Measurements from ENCODE around the gene ATP2C2. TPM values are rescaled to one million over a fixed set of nuclear protein-coding genes. Genes with fewer than 3 reads are reported as not detected.

ATP2C2 gene
- total RNA-seq, 2 donors from 2014 or later, result not detected

DNA sequence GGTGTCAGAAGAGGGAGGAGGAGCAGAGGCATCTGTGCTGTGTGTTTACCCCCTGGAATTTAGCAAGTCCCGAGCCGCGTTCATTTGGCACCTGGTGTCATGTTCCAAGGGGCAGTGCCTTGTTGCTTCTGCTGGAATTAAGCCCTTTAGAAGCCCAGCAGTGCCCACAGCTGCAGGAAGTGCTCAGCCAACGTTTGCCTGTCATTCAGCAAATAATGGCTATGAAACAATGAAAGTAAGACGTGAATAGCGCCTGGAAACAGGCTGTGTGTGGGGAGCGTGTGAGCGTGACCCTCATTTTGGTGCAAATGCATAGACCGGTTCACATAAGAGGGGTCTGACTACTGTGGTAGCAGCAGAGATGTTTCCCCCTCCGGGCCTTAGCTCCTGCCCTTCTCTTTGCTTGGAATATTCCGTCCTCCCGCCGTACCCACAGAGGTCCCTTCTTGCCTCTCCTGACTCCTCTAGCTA, 5.8 kb upstream of the ATP2C2 start:
- no peak for DNase-seq (ENCODE audit: low spot score)
- Mint-ChIP-seq H3K27ac (no peak overlapping the region), H3K9me3 (no peaks in the 10 kb centered on the region), H3K36me3 (no peaks in the 10 kb centered on the region), H3K27me3 (peaks cover 18 to 21% of the 10 kb centered on the region in 2 donors), H3K4me1 (ENCODE audit: low read depth in 2 of 2) (peaks cover 4% of the 10 kb centered on the region in 2 donors), H3K4me3 (no peak overlapping the region)
- no peak for ATAC-seq

DNA sequence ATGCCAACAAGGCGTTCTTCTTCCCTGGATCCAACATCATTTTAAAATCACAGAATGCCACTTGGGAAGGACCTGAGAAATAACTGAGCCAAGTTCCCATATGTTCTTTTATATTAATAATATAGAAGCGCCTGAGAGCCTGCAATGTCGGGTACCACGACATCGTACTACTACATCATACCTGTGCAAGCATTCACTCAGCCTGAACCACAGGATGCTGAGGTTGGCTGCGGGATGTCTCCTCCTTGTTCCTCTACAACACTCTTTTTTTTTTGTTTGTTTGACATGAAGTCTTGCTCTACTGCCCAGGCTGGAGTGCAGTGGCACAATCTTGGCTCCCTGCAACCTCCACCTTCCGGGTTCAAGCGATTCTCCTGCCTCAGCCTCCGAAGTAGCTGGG, 2.1 kb upstream of the ATP2C2 start:
- no peak for DNase-seq (ENCODE audit: low spot score)
- H3K27me3 Mint-ChIP-seq, result peaks cover 28 to 36% of the 10 kb centered on the region in 2 donors
- H3K4me3 Mint-ChIP-seq, result no peak overlapping the region
- no peak for ATAC-seq
- H3K27ac Mint-ChIP-seq, result no peak overlapping the region
- H3K4me1 Mint-ChIP-seq (ENCODE audit: low read depth in 2 of 2), result peaks cover 0 to 4% of the 10 kb centered on the region in 2 donors
- no peaks in the 10 kb centered on the region for H3K36me3 Mint-ChIP-seq
- no peaks in the 10 kb centered on the region for H3K9me3 Mint-ChIP-seq

DNA sequence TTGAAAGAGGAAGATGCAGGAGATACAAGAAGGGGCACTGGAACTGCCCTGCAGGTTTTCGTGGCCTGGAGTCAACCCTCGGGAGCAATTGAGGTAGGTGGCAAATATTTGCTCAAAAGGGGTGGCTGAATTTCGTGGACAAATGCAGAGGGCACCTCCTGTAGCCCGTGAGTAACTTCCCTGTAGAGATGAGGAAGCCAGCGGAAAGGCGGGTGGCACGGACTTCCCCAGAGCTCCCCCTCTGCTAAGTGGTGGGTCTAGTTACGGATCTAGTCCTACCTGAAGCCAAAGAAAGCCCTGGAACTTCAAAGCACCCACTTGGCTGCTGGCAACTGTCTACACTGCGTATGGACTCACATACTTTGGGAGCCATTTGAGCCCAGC, 1.0 kb upstream of the ATP2C2 start:
- no peak for ATAC-seq
- no peaks in the 10 kb centered on the region for H3K36me3 Mint-ChIP-seq
- no peak overlapping the region for H3K27ac Mint-ChIP-seq
- H3K27me3 Mint-ChIP-seq, result peaks cover 33 to 44% of the 10 kb centered on the region in 2 donors
- no peaks in the 10 kb centered on the region for H3K9me3 Mint-ChIP-seq
- peaks cover 0 to 4% of the 10 kb centered on the region in 2 donors for H3K4me1 Mint-ChIP-seq (ENCODE audit: low read depth in 2 of 2)
- DNase-seq (ENCODE audit: low spot score), result no peak
- H3K4me3 Mint-ChIP-seq, result no peak overlapping the region

DNA sequence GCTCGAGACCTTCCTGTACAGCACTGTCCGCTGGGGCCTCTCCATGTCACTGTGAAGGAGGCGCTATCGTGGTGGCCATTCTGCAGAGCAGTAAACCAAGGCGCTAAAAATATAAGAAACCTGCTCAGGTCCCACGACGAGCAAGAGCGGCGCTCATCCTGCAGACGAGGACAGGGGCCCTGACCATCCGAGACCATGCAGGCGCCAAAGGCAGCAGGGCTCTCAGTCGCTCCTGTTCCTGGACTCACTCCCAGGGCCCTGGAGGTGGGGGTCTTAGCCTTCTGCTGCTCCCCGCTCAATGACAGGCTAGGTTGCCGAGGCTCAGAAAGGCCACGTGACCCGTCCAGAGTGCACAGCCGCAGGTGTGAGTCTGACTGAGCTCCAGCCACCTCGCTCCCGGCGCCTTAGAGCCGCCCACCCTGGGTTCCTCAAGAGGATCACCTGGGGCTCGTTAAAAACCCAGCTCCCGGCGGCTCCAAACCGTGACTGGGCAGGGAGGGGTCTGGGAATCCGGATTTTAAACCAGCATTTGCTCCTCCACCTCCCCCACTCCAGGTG, 509 bp upstream of the ATP2C2 start:
- DNase-seq (ENCODE audit: low spot score) (no peak), ATAC-seq (no peak)
- Mint-ChIP-seq H3K4me1 (ENCODE audit: low read depth in 2 of 2) (peaks cover 0 to 4% of the 10 kb centered on the region in 2 donors), H3K27ac (no peak overlapping the region), H3K9me3 (no peaks in the 10 kb centered on the region), H3K36me3 (no peaks in the 10 kb centered on the region), H3K27me3 (peaks cover 33 to 44% of the 10 kb centered on the region in 2 donors), H3K4me3 (no peak overlapping the region)

DNA sequence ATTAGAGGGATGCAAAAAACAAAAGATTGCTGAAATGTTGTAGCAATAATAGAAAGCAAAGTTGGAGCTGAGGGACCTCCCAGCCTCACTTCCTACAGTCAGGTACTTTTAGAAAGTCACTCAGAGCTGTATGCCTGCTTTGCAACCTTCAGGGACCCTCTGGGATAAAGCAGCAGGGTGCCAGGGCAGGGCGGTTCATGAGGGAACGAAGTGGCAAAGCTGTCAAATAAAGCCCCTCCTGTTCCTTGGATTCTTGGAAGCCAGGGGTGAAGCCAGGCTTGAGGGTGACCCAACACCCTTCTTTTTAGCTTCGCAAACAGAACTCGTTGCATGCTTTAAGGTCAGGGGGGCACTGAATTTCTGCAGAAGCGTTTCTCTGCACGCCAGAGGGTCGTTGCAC, 767 bp downstream of the ATP2C2 start:
- Mint-ChIP-seq H3K27ac (no peak overlapping the region), H3K27me3 (peaks cover 33 to 42% of the 10 kb centered on the region in 2 donors), H3K9me3 (no peaks in the 10 kb centered on the region)

DNA sequence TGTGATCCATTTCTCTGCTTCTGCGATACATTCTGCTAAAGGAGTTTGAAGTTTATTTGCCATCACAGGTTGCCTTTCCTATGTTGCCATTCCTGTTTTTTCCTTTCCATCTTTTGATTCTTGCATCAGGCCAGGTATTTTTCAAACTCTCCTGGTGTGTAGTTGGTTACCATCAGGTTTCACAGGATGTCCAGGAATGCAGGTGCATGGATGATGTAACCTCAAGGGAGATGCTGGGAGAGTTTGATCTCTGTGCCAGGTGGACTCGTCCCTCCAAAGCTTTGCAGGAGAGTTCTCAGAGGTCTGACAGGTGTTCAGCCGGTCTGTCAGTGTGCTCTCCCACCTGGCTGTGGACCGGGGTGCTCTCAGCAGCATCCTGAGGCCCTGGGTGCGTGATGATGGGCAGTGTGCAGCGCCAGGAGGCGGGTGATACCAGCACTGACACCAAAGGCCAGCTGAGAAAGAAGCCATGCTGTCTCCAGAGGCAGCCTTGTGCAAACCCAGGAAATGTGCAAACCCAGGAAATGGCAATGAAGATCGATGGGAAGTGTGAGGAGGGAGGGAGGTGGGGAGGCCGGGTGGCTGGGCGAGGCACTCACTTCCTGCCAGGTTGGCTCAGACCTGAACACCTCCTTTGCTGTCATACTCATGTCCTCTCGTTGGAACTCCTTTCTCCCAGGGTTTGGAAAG, 1.7 kb downstream of the ATP2C2 start:
- no peak overlapping the region for H3K4me3 Mint-ChIP-seq
- H3K9me3 Mint-ChIP-seq, result no peaks in the 10 kb centered on the region
- H3K4me1 Mint-ChIP-seq (ENCODE audit: low read depth in 2 of 2), result peaks cover 0 to 4% of the 10 kb centered on the region in 2 donors
- H3K36me3 Mint-ChIP-seq, result no peaks in the 10 kb centered on the region
- no peak overlapping the region for H3K27ac Mint-ChIP-seq
- ATAC-seq, result no peak
- DNase-seq (ENCODE audit: low spot score), result no peak
- H3K27me3 Mint-ChIP-seq, result peaks cover 35% of the 10 kb centered on the region in 2 donors

More for the DNA sequence above, 767 bp downstream of the ATP2C2 start:
- Mint-ChIP-seq H3K36me3 (no peaks in the 10 kb centered on the region), H3K4me1 (ENCODE audit: low read depth in 2 of 2) (peaks cover 0 to 4% of the 10 kb centered on the region in 2 donors), H3K4me3 (no peak overlapping the region)
- DNase-seq (ENCODE audit: low spot score) (no peak), ATAC-seq (no peak)

DNA sequence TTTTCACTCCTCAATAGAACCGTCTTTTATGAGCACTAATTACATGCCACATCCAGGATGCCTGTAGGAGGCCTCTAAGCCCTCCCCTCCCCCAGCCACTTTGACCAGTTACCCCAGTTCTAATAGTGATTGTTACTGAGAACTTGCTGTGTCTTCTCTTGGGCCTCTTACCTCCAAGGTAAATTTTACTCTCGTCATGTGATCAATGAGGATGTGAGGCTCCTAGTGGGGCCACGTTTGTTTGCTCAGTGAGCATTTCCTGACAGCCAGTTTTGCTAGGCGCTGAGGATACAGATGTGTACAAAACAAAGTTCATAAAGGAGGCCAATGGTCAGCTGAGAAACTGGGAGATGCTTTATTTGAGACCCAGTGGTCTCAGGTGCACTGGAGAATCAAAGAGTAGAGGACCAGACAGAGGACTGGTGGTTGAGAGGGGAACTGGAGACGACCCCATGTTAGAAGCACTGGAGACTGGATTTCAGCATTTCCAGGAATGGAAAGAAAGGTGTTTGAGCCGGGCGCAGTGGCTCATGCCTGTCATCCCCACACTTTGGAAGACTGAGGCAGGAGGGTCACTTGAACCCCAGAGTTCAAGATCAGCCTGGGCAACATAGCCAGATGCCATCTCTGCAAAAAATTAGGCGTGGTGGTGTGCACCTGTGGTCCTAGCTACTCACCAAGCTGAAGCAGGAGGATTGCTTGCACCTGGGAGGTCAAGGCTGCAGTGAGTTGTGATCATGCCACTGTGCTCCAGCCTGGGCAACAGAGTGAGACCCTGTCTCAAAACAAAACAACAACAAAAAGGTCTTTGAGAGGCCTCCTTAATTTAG, 2.6 kb downstream of the ATP2C2 start:
- peaks cover 0 to 4% of the 10 kb centered on the region in 2 donors for H3K4me1 Mint-ChIP-seq (ENCODE audit: low read depth in 2 of 2)
- H3K27me3 Mint-ChIP-seq, result peaks cover 37 to 43% of the 10 kb centered on the region in 2 donors
- DNase-seq (ENCODE audit: low spot score) (no peak), ATAC-seq (no peak)
- H3K36me3 Mint-ChIP-seq, result no peaks in the 10 kb centered on the region
- H3K9me3 Mint-ChIP-seq, result no peaks in the 10 kb centered on the region
- H3K27ac Mint-ChIP-seq, result no peak overlapping the region
- no peak overlapping the region for H3K4me3 Mint-ChIP-seq

DNA sequence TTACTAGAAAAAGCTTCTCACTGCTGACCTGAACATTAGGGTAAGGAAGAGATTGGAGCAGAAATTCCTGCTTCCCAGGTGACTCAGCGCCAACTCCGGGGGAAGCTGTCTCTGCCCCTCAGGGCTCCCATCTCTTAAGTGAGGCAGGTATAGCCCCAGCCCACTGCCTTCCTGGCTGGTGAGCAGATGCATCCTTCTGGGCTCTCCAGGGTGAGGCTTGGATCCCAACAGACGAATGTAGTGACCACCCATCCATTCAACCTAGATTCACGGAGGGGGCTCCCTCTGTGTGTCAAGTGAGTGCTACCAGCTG, 3.2 kb downstream of the ATP2C2 start:
- ATAC-seq (no peak), DNase-seq (ENCODE audit: low spot score) (no peak)
- Mint-ChIP-seq H3K4me3 (no peak overlapping the region), H3K27ac (no peak overlapping the region), H3K4me1 (ENCODE audit: low read depth in 2 of 2) (peaks cover 0 to 4% of the 10 kb centered on the region in 2 donors), H3K27me3 (peaks cover 35 to 44% of the 10 kb centered on the region in 2 donors), H3K9me3 (no peaks in the 10 kb centered on the region), H3K36me3 (no peaks in the 10 kb centered on the region)

DNA sequence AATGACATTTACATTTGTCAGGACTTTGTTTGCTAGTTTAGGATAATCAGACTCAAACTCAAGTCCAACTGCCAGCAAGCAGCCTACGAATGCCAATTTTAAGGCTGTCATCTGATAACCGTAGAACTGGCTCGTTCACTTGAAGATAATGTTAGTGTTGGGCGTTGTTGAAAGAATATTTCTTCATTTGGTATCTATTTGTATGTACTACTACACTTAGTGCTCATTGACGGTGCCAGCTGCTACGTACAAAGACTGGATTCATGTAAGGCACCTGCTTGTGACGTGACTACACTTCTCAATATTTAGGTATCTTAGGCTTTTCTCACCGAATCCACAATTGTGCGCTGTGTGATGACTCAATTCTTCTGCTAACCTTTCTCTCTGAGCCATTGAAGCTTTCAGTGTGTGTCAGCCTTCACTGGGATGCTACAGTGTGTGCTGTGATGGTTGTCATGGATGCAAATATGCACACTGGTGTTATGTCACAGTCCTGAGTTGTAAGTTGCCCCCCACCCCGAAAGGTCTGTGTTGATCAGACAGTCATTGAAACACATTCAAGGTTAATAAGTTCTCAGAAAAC, 5.7 kb downstream of the ATP2C2 start:
- no peak for ATAC-seq
- no peak overlapping the region for H3K27ac Mint-ChIP-seq
- H3K4me3 Mint-ChIP-seq, result no peak overlapping the region

DNA sequence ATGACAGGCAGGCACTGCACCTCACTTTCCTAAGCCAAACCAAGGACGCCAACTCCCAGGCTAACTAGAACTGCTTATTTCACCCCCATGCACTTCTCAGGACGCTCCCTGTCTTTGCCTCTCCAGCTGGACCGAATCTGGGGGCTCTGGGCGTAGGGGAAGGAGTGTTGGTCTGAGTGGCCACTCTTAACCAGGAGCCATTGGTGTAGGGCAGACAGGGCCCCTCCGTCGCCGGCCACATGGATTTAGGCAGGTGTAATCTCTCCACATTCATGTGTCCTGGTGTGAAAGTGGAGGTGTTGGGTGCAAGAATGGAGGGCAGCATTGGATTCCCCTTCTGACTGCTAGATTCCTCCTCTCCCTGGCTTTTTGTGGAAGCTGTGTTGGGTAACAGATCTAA, 9.8 kb downstream of the ATP2C2 start:
- no peak overlapping the region for H3K27ac Mint-ChIP-seq
- no peaks in the 10 kb centered on the region for H3K4me1 Mint-ChIP-seq (ENCODE audit: low read depth in 2 of 2)
- ATAC-seq, result peak in 1 of 2 donors; percentile 6
- H3K9me3 Mint-ChIP-seq, result no peaks in the 10 kb centered on the region
- no peak for DNase-seq (ENCODE audit: low spot score)
- no peaks in the 10 kb centered on the region for H3K36me3 Mint-ChIP-seq
- H3K27me3 Mint-ChIP-seq, result peaks cover 12 to 27% of the 10 kb centered on the region in 2 donors
- no peak overlapping the region for H3K4me3 Mint-ChIP-seq

More for the DNA sequence above, 5.7 kb downstream of the ATP2C2 start:
- Mint-ChIP-seq H3K36me3 (no peaks in the 10 kb centered on the region), H3K4me1 (ENCODE audit: low read depth in 2 of 2) (no peaks in the 10 kb centered on the region), H3K27me3 (peaks cover 24 to 40% of the 10 kb centered on the region in 2 donors), H3K9me3 (no peaks in the 10 kb centered on the region)
- no peak for DNase-seq (ENCODE audit: low spot score)

DNA sequence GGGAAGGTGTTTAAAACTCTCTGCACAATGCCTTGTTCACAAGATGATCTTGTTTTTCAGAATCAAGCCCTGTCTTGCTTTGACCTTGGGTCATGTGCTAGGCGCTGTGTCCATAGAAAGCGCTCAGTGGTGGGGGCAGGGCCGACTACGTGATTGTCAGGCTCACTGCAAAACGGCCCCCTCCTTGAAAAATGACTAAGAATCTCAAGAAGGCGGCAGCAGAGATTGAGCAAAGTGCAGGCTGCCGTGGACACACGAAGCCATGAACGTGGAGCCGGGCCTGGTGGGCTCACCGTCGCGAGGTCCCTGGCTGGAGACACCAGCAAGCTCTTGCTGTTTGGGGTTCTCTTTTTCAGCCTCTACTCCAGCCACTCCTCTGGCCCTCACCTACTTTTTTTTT, 10.2 kb downstream of the ATP2C2 start:
- peaks cover 12 to 27% of the 10 kb centered on the region in 2 donors for H3K27me3 Mint-ChIP-seq
- ATAC-seq (no peak), DNase-seq (ENCODE audit: low spot score) (no peak)

DNA sequence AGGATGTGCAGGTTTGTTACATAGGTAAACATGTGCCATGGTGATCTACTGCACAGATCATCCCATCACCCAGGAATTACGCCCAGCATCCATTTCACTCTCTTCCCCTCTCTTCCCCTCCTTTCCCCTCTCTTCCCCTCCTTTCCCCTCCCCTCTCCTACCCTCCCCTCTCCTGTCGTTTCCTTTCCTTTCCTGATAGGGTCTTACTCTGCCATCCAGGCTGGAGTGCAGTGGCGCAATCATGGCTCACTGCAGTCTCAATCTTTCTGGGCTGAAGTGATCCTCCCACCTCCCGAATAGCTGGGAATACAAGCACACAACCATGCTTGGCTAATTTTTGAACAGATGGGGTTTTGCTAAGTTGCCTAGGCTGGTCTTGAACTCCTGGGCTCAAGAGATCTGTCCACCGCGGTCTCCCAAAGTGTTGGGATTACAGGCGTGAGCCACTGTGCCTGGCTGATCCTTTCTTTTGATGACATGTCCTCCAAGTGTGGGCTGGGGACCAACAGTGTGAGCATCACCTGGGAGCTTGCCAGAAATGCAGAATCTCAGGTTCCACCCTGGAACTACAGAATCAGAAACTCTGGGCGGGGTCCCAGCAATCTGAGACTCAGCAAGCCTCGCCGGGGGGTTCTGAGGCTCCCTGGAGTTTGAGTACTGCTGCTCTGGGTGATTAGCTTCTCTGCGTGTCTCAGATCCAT, 10.8 kb downstream of the ATP2C2 start:
- peaks cover 13 to 27% of the 10 kb centered on the region in 2 donors for H3K27me3 Mint-ChIP-seq
- H3K9me3 Mint-ChIP-seq, result no peaks in the 10 kb centered on the region
- DNase-seq (ENCODE audit: low spot score), result no peak
- no peaks in the 10 kb centered on the region for H3K36me3 Mint-ChIP-seq
- H3K27ac Mint-ChIP-seq, result no peak overlapping the region
- ATAC-seq, result no peak
- no peaks in the 10 kb centered on the region for H3K4me1 Mint-ChIP-seq (ENCODE audit: low read depth in 2 of 2)
- H3K4me3 Mint-ChIP-seq, result no peak overlapping the region

More for the DNA sequence above, 10.2 kb downstream of the ATP2C2 start:
- Mint-ChIP-seq H3K4me1 (ENCODE audit: low read depth in 2 of 2) (no peaks in the 10 kb centered on the region), H3K36me3 (no peaks in the 10 kb centered on the region), H3K27ac (no peak overlapping the region), H3K4me3 (no peak overlapping the region), H3K9me3 (no peaks in the 10 kb centered on the region)

DNA sequence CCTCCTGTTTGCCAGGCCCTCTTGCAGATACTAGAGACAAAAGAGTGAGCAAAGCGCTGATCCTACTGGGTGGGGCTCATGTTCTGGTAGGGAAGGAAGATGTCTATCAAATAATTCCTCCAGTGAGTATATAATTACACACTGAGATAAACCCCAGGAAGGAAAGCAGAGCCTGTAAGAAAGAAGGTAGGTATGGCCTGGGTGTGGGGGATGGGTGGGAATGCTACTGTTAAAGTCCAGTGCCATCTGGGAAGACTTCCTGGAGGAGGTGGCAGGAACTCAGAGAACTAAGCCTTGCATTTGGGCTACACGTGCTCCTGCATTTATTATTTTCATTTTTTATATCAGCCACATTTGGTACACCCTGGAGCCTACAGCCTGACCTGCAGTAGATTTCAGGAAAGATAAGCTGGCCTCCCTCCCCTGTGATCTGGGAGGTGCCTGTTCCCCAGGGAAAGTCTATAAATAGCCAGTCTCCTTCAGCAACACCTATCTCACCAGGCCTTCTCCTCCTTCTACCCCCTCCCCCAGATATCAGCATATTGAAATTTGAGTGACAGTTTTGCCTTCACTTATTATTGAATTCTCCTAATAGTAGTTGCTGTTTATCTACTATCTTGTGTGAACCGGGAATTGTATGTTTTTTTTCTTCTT, 11.5 kb downstream of the ATP2C2 start:
- Mint-ChIP-seq H3K36me3 (no peaks in the 10 kb centered on the region), H3K9me3 (no peaks in the 10 kb centered on the region), H3K4me1 (ENCODE audit: low read depth in 2 of 2) (no peaks in the 10 kb centered on the region), H3K4me3 (no peak overlapping the region), H3K27ac (no peak overlapping the region), H3K27me3 (peaks cover 13 to 29% of the 10 kb centered on the region in 2 donors)
- DNase-seq (ENCODE audit: low spot score) (no peak), ATAC-seq (no peak)
